HCT116 (cell line): ENCODE measurements around the gene RLN1. TPM values are rescaled to one million over a fixed set of nuclear protein-coding genes. Genes with fewer than 3 reads are reported as not detected.

Source experiments
- ATAC-seq: fragments of 200-7000 bp; cut with Tn5 transposase; 2 replicates; pipeline ENCODE4 v1.9.1; 2020; ENCODE audit warnings: mild to moderate bottlenecking, moderate library complexity
- BruUV-seq: library from RNA; stranded (reverse); fragments of 400-500 nt; replicated peaks from 2 replicates; lab custom pipeline; 2021; lab: Mats Ljungman, UMichigan
- CTCF ChIA-PET: fragments of 300-600 bp; sonication (Branson Sonifier 250); formaldehyde crosslinking; loops from one replicate; lab custom pipeline; 2021; ENCODE audit warnings: antibody characterized with exemption; lab: Charles Lee
- POLR2A ChIA-PET: fragments of 300-600, 350-600 bp; sonication (Branson Sonifier 250); formaldehyde crosslinking; loops from one replicate; lab custom pipeline; 2021; ENCODE audit warnings: antibody characterized with exemption; lab: Charles Lee
- RAD21 ChIA-PET, 2 experiments: fragments of 300-600 bp; sonication (Branson Sonifier 250); formaldehyde crosslinking; loops; one replicate each; lab custom pipeline; 2023; ENCODE audit warnings: low total read pairs in 2 of 2; ENCODE audit not compliant: uncharacterized antibody in 2 of 2, unreplicated experiment in 2 of 2, low non-redundant PET in 1 of 2; lab: Charles Lee
- DNase-seq: peaks from one replicate; pipeline ENCODE4 v3.0.0-alpha.2; 2010; ENCODE audit warnings: low read depth, low spot score
- H2AFZ ChIP-seq: fragments of 200-600 bp; shearing (Covaris generic), sonication (generic); 2 replicates; pipeline ENCODE4 v1.6.1; 2017; ENCODE audit warnings: low read depth, mixed run types, mixed read lengths, antibody characterized with exemption, low read length; ENCODE audit not compliant: poor library complexity, severe bottlenecking
- H3K27ac ChIP-seq: 2 replicates; pipeline ENCODE4 v1.5.1; 2012; ENCODE audit warnings: low read depth, low read length
- H3K27me3 ChIP-seq: fragments of 200-600 bp; sonication (generic); 2 replicates; pipeline ENCODE4 v1.6.1; 2016; ENCODE audit warnings: mixed run types, low read length, mixed read lengths; ENCODE audit not compliant: insufficient read depth
- H3K36me3 ChIP-seq, 2 experiments: fragments of 200-500 bp in 1 of 2; fragments of 200-600 bp in 1 of 2; sonication (Bioruptor generic) in 1 of 2; sonication (generic) in 1 of 2; 2 replicates each; pipeline versions ENCODE4 v1.5.1 to v1.6.1; 2014 to 2016; ENCODE audit warnings: low read length in 2 of 2, inconsistent platforms in 1 of 2, mixed read lengths in 1 of 2, mixed run types in 1 of 2; ENCODE audit not compliant: insufficient read depth in 2 of 2, control insufficient read depth in 1 of 2
- H3K4me1 ChIP-seq, 2 experiments: fragments of 200-600 bp in 1 of 2; sonication (generic) in 1 of 2; 2 replicates each; pipeline versions ENCODE4 v1.5.1 to v1.6.1; 2012 to 2017; ENCODE audit warnings: low read length in 2 of 2, inconsistent platforms in 1 of 2, mild to moderate bottlenecking in 1 of 2, mixed read lengths in 1 of 2, mixed run types in 1 of 2, moderate library complexity in 1 of 2; ENCODE audit not compliant: insufficient read depth in 2 of 2, control insufficient read depth in 1 of 2
- H3K4me2 ChIP-seq: fragments of 200-600 bp; sonication (generic); 2 replicates; pipeline ENCODE4 v1.6.1; 2017; ENCODE audit warnings: mixed run types, low read length, mixed read lengths
- H3K4me3 ChIP-seq, 2 experiments: fragments of 200-600 bp in 1 of 2; sonication (generic) in 1 of 2; replicated peaks in 1 of 2; 2 replicates each; pipeline ENCODE4 v1.5.1; 2011 to 2016; ENCODE audit warnings: low read length in 2 of 2, control low read depth in 1 of 2, low read depth in 1 of 2, mild to moderate bottlenecking in 1 of 2, mixed read lengths in 1 of 2, mixed run types in 1 of 2
- H3K79me2 ChIP-seq: fragments of 200-600 bp; sonication (generic); 2 replicates; pipeline ENCODE4 v1.6.1; 2017; ENCODE audit warnings: mild to moderate bottlenecking, mixed run types, low read length, moderate library complexity, mixed read lengths; ENCODE audit not compliant: insufficient read depth
- H3K9ac ChIP-seq: fragments of 200-600 bp; sonication (generic); 2 replicates; pipeline ENCODE4 v1.6.1; 2016; ENCODE audit warnings: low read length, mixed read lengths
- H3K9me2 ChIP-seq: fragments of 200-600 bp; sonication (generic), shearing (Covaris generic); 2 replicates; pipeline ENCODE4 v1.6.1; 2017; ENCODE audit warnings: mixed run types, mild to moderate bottlenecking, moderate library complexity; ENCODE audit not compliant: insufficient read depth
- H3K9me3 ChIP-seq, 2 experiments: fragments of 200-500 bp in 1 of 2; fragments of 200-600 bp in 1 of 2; sonication (Bioruptor generic) in 1 of 2; sonication (generic) in 1 of 2; 2 replicates each; pipeline ENCODE4 v1.6.1; 2014 to 2017; ENCODE audit warnings: low read length in 2 of 2, mixed read lengths in 2 of 2, inconsistent platforms in 1 of 2, low read depth in 1 of 2, mild to moderate bottlenecking in 1 of 2, mixed run types in 1 of 2, moderate library complexity in 1 of 2; ENCODE audit not compliant: control insufficient read depth in 1 of 2, insufficient read depth in 1 of 2
- H4K20me1 ChIP-seq: fragments of 200-600 bp; sonication (generic), shearing (Covaris generic); 2 replicates; pipeline ENCODE4 v1.6.1; 2017; ENCODE audit warnings: mixed run types, mild to moderate bottlenecking, moderate library complexity; ENCODE audit not compliant: insufficient read depth
- ATF3 ChIP-seq: IDR thresholded peaks from 2 replicates; pipeline ENCODE4 v1.6.1; 2012
- CEBPB ChIP-seq: IDR thresholded peaks from 2 replicates; pipeline ENCODE4 v1.6.1; 2012; ENCODE audit warnings: low read depth
- EZH2phosphoT487 ChIP-seq: fragments of 200-600 bp; IDR thresholded peaks from 2 replicates; pipeline ENCODE4 v1.6.1; 2018; ENCODE audit warnings: antibody characterized with exemption, borderline replicate concordance
- JUND ChIP-seq: IDR thresholded peaks from 2 replicates; pipeline ENCODE4 v1.6.1; 2012
- MAX ChIP-seq: IDR thresholded peaks from 2 replicates; pipeline ENCODE4 v1.6.1; 2012
- REST ChIP-seq: IDR thresholded peaks from 2 replicates; pipeline ENCODE4 v1.6.1; 2012; ENCODE audit warnings: low read depth
- SIN3A ChIP-seq: IDR thresholded peaks from 2 replicates; pipeline ENCODE4 v1.6.1; 2012; ENCODE audit warnings: low read depth
- SRF ChIP-seq: IDR thresholded peaks from 2 replicates; pipeline ENCODE4 v1.6.1; 2012; ENCODE audit warnings: low read depth
- YY1 ChIP-seq: IDR thresholded peaks from 2 replicates; pipeline ENCODE4 v1.6.1; 2011; ENCODE audit warnings: low read length, low read depth, moderate library complexity, mild to moderate bottlenecking; ENCODE audit not compliant: insufficient replicate concordance; ENCODE audit errors: extremely low read depth
- intact Hi-C: fragments of 100-400 bp; cut with micrococcal nuclease; formaldehyde crosslinking; loops from 2 replicates; pipeline ENCODE4 v1.10.0; 2022
- total RNA-seq: library from RNA; stranded (reverse); gene quantifications from one replicate; pipeline ENCODE4 v1.2.1, GENCODE V29; 2021; ENCODE audit not compliant: unreplicated experiment

Gene RLN1
- total RNA-seq, 1 experiment from 2014 or later = not detected

- H3K9ac ChIP-seq = no peak overlapping the region
- no peak overlapping the region for H3K4me3 ChIP-seq
- no peaks in the 10 kb centered on the region; the same call in 1 of the 2 replicates for H3K9me2 ChIP-seq
- DNase-seq (no peak), ATAC-seq (no peak)
- intact Hi-C loops = no loop called here
- RAD21 ChIA-PET = no interaction called here
- POLR2A ChIA-PET = no interaction called here
- no peaks in the 10 kb centered on the region for H4K20me1 ChIP-seq
- no peaks in the 10 kb centered on the region for H3K4me1 ChIP-seq
- H2AFZ ChIP-seq = no peak overlapping the region
- H3K9me3 ChIP-seq = no peaks in the 10 kb centered on the region
- no peaks in the 10 kb centered on the region for H3K36me3 ChIP-seq
- no peak overlapping the region for H3K27ac ChIP-seq
- no peaks in the 10 kb centered on the region for H3K27me3 ChIP-seq
- H3K79me2 ChIP-seq = no peaks in the 10 kb centered on the region
- H3K4me2 ChIP-seq = no peak overlapping the region
- TF ChIP-seq ATF3 (no peak), EZH2phosphoT487 (no peak), YY1 (no peak), MAX (no peak), SRF (no peak), REST (no peak), JUND (no peak), SIN3A (no peak), CEBPB (no peak)
- no TSS peak for BruUV-seq
- CTCF ChIA-PET = no interaction called here
Measured at GRCh38 chr9:5288591-5288990, 51.1 kb downstream of the RLN1 start.
